Mesothelial cell of epicardium (in vitro differentiated cells): Measurements from ENCODE around the gene RNH1. TPM values are rescaled to one million over a fixed set of nuclear protein-coding genes. Genes with fewer than 3 reads are reported as not detected.

Experiments
- DNase-seq, 2 experiments: peaks; one replicate each; pipeline ENCODE4 v3.0.0; 2021; ENCODE audit warnings: low spot score in 2 of 2; ENCODE audit not compliant: unreplicated experiment in 2 of 2
- H3K27ac Mint-ChIP-seq: 2 replicates; pipeline ENCODE4 v1.8.0; 2021; ENCODE audit warnings: mixed read lengths
- H3K27me3 Mint-ChIP-seq: 2 replicates; pipeline ENCODE4 v1.8.0; 2021; ENCODE audit warnings: low read depth, mixed read lengths
- H3K36me3 Mint-ChIP-seq: 2 replicates; pipeline ENCODE4 v1.8.0; 2021; ENCODE audit warnings: mixed read lengths
- H3K4me1 Mint-ChIP-seq: 2 replicates; pipeline ENCODE4 v1.8.0; 2021; ENCODE audit warnings: mixed read lengths
- H3K4me3 Mint-ChIP-seq: 2 replicates; pipeline ENCODE4 v1.8.0; 2021; ENCODE audit warnings: mild to moderate bottlenecking, moderate library complexity, mixed read lengths
- H3K9me3 Mint-ChIP-seq: 2 replicates; pipeline ENCODE4 v1.8.0; 2021; ENCODE audit warnings: mixed read lengths
- total RNA-seq: library from RNA; stranded (reverse); gene quantifications from 3 replicates; pipeline ENCODE4 v1.2.1, GENCODE V29; 2021
- TF ChIP-seq, protein P1 (sequence below): fragments of 200-600 bp; sonication (generic); IDR thresholded peaks from one replicate; pipeline ENCODE4 v1.5.0; 2021; ENCODE audit warnings: antibody characterized with exemption; ENCODE audit not compliant: unreplicated experiment

RNH1 gene
- total RNA-seq, 1 donor from 2014 or later = 81.7 TPM

- peaks cover 15% of the 10 kb centered on the region for H3K36me3 Mint-ChIP-seq
- H3K4me1 Mint-ChIP-seq = no peaks in the 10 kb centered on the region
- no peak overlapping the region for H3K4me3 Mint-ChIP-seq
- DNase-seq = no peak
- H3K27ac Mint-ChIP-seq = no peak overlapping the region
- H3K9me3 Mint-ChIP-seq = peaks cover 14% of the 10 kb centered on the region
- TF ChIP-seq, protein P1, sequence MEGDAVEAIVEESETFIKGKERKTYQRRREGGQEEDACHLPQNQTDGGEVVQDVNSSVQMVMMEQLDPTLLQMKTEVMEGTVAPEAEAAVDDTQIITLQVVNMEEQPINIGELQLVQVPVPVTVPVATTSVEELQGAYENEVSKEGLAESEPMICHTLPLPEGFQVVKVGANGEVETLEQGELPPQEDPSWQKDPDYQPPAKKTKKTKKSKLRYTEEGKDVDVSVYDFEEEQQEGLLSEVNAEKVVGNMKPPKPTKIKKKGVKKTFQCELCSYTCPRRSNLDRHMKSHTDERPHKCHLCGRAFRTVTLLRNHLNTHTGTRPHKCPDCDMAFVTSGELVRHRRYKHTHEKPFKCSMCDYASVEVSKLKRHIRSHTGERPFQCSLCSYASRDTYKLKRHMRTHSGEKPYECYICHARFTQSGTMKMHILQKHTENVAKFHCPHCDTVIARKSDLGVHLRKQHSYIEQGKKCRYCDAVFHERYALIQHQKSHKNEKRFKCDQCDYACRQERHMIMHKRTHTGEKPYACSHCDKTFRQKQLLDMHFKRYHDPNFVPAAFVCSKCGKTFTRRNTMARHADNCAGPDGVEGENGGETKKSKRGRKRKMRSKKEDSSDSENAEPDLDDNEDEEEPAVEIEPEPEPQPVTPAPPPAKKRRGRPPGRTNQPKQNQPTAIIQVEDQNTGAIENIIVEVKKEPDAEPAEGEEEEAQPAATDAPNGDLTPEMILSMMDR = no peak
- no peaks in the 10 kb centered on the region for H3K27me3 Mint-ChIP-seq
Observed at GRCh38 chr11:479311-479710, 27.7 kb downstream of the RNH1 start.

GRCh38 chr11:477052-477715, 29.9 kb downstream of the RNH1 start:
- Mint-ChIP-seq H3K4me1 (no peaks in the 10 kb centered on the region), H3K9me3 (peaks cover 4% of the 10 kb centered on the region), H3K4me3 (no peak overlapping the region), H3K27ac (no peak overlapping the region), H3K27me3 (no peaks in the 10 kb centered on the region), H3K36me3 (peaks cover 10% of the 10 kb centered on the region)
- TF ChIP-seq, protein P1 = no peak
- peak in 1 of 2 experiments; percentile 16 for DNase-seq

- Mint-ChIP-seq H3K4me3 (no peak overlapping the region), H3K27ac (no peak overlapping the region), H3K36me3 (peaks cover 8% of the 10 kb centered on the region), H3K27me3 (no peaks in the 10 kb centered on the region), H3K9me3 (peaks cover 1% of the 10 kb centered on the region), H3K4me1 (no peaks in the 10 kb centered on the region)
- DNase-seq = no peak
- TF ChIP-seq, protein P1 = no peak
Observed at GRCh38 chr11:476416-476815, 30.6 kb downstream of the RNH1 start.

GRCh38 chr11:475941-476340, 31.1 kb downstream of the RNH1 start:
- Mint-ChIP-seq H3K9me3 (no peaks in the 10 kb centered on the region), H3K4me1 (no peaks in the 10 kb centered on the region), H3K4me3 (no peak overlapping the region), H3K27me3 (no peaks in the 10 kb centered on the region), H3K36me3 (peaks cover 3% of the 10 kb centered on the region), H3K27ac (no peak overlapping the region)
- no peak for DNase-seq
- TF ChIP-seq, protein P1 = no peak

DNA sequence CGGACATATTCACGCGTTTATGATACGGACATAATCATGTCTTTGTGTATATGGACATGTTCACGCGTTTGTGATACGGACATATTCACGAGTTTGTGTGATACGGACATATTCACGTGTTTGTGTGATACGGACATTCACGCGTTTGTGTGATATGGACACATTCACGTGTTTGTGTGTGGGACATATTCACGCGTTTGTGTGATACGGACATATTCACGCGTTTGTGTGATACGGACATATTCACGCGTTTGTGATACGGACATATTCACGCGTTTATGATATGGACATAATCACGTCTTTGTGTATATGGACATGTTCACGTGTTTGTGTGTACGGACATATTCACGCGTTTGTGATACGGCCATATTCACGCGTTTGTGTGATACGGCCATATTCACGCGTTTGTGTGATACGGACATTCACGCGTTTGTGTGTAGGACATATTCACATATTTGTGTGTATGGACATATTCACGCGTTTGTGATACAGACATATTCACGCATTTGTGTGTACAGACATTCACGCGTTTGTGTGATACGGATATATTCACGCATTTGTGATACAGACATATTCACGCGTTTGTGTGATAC, 32.0 kb downstream of the RNH1 start:
- Mint-ChIP-seq H3K4me3 (no peak overlapping the region), H3K9me3 (no peaks in the 10 kb centered on the region), H3K36me3 (peaks cover 3% of the 10 kb centered on the region), H3K27me3 (no peaks in the 10 kb centered on the region), H3K4me1 (peaks cover 2% of the 10 kb centered on the region), H3K27ac (no peak overlapping the region)
- TF ChIP-seq, protein P1 = no peak
- DNase-seq = no peak
